ENCODE data around the gene PTPRD. TPM values are rescaled to one million over a fixed set of nuclear protein-coding genes. Genes with fewer than 3 reads are reported as not detected.

Gene PTPRD
- total RNA-seq, 1 donor from 2014 or later, result 6.9 TPM

- Histone ChIP-seq H3K4me3 (no peak overlapping the region), H3K4me1 (no peaks in the 10 kb centered on the region), H3K36me3 (no peaks in the 10 kb centered on the region), H3K27ac (no peak overlapping the region), H3K27me3 (no peaks in the 10 kb centered on the region), H3K9me3 (no peaks in the 10 kb centered on the region)
- no peak for DNase-seq (ENCODE audit: low spot score in 2 of 2)
- no peak for TF ChIP-seq CTCF (IDR thresholded peaks at IDR 0.05)
- intact Hi-C loops (cut with DNase I), result no loop called here
Observed at GRCh38 chr9:8709731-8710130, 1903.1 kb downstream of the PTPRD start.

GRCh38 chr9:8708728-8709127 is 1904.1 kb downstream of the PTPRD start:
- Histone ChIP-seq H3K9me3 (no peaks in the 10 kb centered on the region), H3K27ac (no peak overlapping the region), H3K4me3 (no peak overlapping the region), H3K36me3 (no peaks in the 10 kb centered on the region), H3K4me1 (no peaks in the 10 kb centered on the region), H3K27me3 (no peaks in the 10 kb centered on the region)
- TF ChIP-seq CTCF (IDR thresholded peaks at IDR 0.05), result no peak
- no peak for DNase-seq (ENCODE audit: low spot score in 2 of 2)
- intact Hi-C loops (cut with DNase I), result no loop called here

- intact Hi-C loops (cut with DNase I), result no loop called here
- H3K36me3 ChIP-seq, result no peaks in the 10 kb centered on the region
- no peaks in the 10 kb centered on the region for H3K27me3 ChIP-seq
- no peak overlapping the region for H3K27ac ChIP-seq
- no peaks in the 10 kb centered on the region for H3K4me1 ChIP-seq
- no peak overlapping the region for H3K4me3 ChIP-seq
- H3K9me3 ChIP-seq, result no peaks in the 10 kb centered on the region
- no peak for DNase-seq (ENCODE audit: low spot score in 2 of 2)
- TF ChIP-seq CTCF (IDR thresholded peaks at IDR 0.05), result no peak
Observed at GRCh38 chr9:8706998-8707397, 1905.8 kb downstream of the PTPRD start.

GRCh38 chr9:8706531-8706930 is 1906.3 kb downstream of the PTPRD start:
- H3K9me3 ChIP-seq, result no peaks in the 10 kb centered on the region
- no peak for TF ChIP-seq CTCF (IDR thresholded peaks at IDR 0.05)
- intact Hi-C loops (cut with DNase I), result no loop called here
- H3K36me3 ChIP-seq, result no peaks in the 10 kb centered on the region
- H3K4me3 ChIP-seq, result no peak overlapping the region
- H3K4me1 ChIP-seq, result no peaks in the 10 kb centered on the region
- H3K27ac ChIP-seq, result no peak overlapping the region
- DNase-seq (ENCODE audit: low spot score in 2 of 2), result no peak
- H3K27me3 ChIP-seq, result no peaks in the 10 kb centered on the region

GRCh38 chr9:8705861-8706260 is 1906.9 kb downstream of the PTPRD start:
- intact Hi-C loops (cut with DNase I), result no loop called here
- no peak for DNase-seq (ENCODE audit: low spot score in 2 of 2)
- H3K27me3 ChIP-seq, result no peaks in the 10 kb centered on the region
- H3K27ac ChIP-seq, result no peak overlapping the region
- H3K4me1 ChIP-seq, result no peaks in the 10 kb centered on the region
- H3K9me3 ChIP-seq, result no peaks in the 10 kb centered on the region
- no peak for TF ChIP-seq CTCF (IDR thresholded peaks at IDR 0.05)
- H3K4me3 ChIP-seq, result no peak overlapping the region
- no peaks in the 10 kb centered on the region for H3K36me3 ChIP-seq

GRCh38 chr9:8703904-8704303 is 1908.9 kb downstream of the PTPRD start:
- intact Hi-C loops (cut with DNase I), result no loop called here
- no peaks in the 10 kb centered on the region for H3K36me3 ChIP-seq
- H3K4me3 ChIP-seq, result no peak overlapping the region
- no peak for DNase-seq (ENCODE audit: low spot score in 2 of 2)
- H3K27me3 ChIP-seq, result no peaks in the 10 kb centered on the region
- H3K27ac ChIP-seq, result no peak overlapping the region
- no peaks in the 10 kb centered on the region for H3K4me1 ChIP-seq
- TF ChIP-seq CTCF (IDR thresholded peaks at IDR 0.05), result no peak
- no peaks in the 10 kb centered on the region for H3K9me3 ChIP-seq
